Thoracic aorta (tissue), 2 donors: Measurements from ENCODE around the gene PPP2R2D. TPM values are rescaled to one million over a fixed set of nuclear protein-coding genes. Genes with fewer than 3 reads are reported as not detected.

Experiments
- ATAC-seq: fragments of 150-250 bp; one replicate; pipeline ENCODE4 v1.8.0; 2017; ENCODE audit warnings: low read depth; ENCODE audit not compliant: insufficient number of reproducible peaks, low FRiP score
- DNase-seq: peaks from one replicate; pipeline ENCODE4 v3.0.0-alpha.2; 2020; ENCODE audit warnings: low spot score
- H3K27ac ChIP-seq, 2 donors: fragments of 200-600 bp; sonication (generic); 1 replicate in 1 of 2; 2 replicates in 1 of 2; pipeline ENCODE4 v1.5.1; 2016; ENCODE audit warnings: mild to moderate bottlenecking in 2 of 2, moderate library complexity in 2 of 2
- H3K27me3 ChIP-seq: fragments of 200-600 bp; sonication (generic); replicated peaks from 2 replicates; pipeline ENCODE4 v1.6.0; 2016; ENCODE audit warnings: mild to moderate bottlenecking; ENCODE audit not compliant: insufficient read depth
- H3K36me3 ChIP-seq: fragments of 200-600 bp; sonication (generic); one replicate; pipeline ENCODE4 v1.5.1; 2016
- H3K4me1 ChIP-seq, 2 donors: fragments of 200-600 bp; sonication (generic); 1 replicate in 1 of 2; 2 replicates in 1 of 2; pipeline versions ENCODE4 v1.5.1 to v1.6.0; 2016; ENCODE audit warnings: low read depth in 2 of 2, mild to moderate bottlenecking in 1 of 2; ENCODE audit not compliant: control insufficient read depth in 1 of 2
- H3K4me3 ChIP-seq: fragments of 200-600 bp; sonication (generic); 2 replicates; pipeline ENCODE4 v1.5.1; 2016; ENCODE audit warnings: mild to moderate bottlenecking
- H3K9me3 ChIP-seq: fragments of 200-600 bp; sonication (generic); 2 replicates; pipeline ENCODE4 v1.5.1; 2016
- CTCF ChIP-seq: fragments of 200-600 bp; sonication (generic); IDR thresholded peaks from one replicate; pipeline ENCODE4 v1.5.1; 2019; ENCODE audit warnings: antibody characterized with exemption
- total RNA-seq, 2 donors: library from RNA; depleted of rRNA; stranded (reverse); fragments of >200 nt; gene quantifications; one replicate each; pipeline versions ENCODE4 v1.1.0 to v1.2.3, GENCODE V29; 2016

The PPP2R2D gene
- total RNA-seq, 2 donors from 2014 or later, result 23.0 to 34.1 TPM

- DNase-seq, result no peak
- H3K4me1 ChIP-seq, result no peaks in the 10 kb centered on the region
- no peak for ATAC-seq
- no peaks in the 10 kb centered on the region for H3K27me3 ChIP-seq
- no peaks in the 10 kb centered on the region for H3K36me3 ChIP-seq
- no peak for TF ChIP-seq CTCF
- no peak overlapping the region for H3K4me3 ChIP-seq
- H3K27ac ChIP-seq, result no peak overlapping the region
- no peaks in the 10 kb centered on the region for H3K9me3 ChIP-seq
Observed at GRCh38 chr10:131862548-131862947, 38.3 kb upstream of the PPP2R2D start.

GRCh38 chr10:131865223-131865917, 35.4 kb upstream of the PPP2R2D start:
- Histone ChIP-seq H3K9me3 (no peaks in the 10 kb centered on the region), H3K4me3 (no peak overlapping the region), H3K27ac (no peak overlapping the region), H3K36me3 (no peaks in the 10 kb centered on the region), H3K27me3 (no peaks in the 10 kb centered on the region), H3K4me1 (no peaks in the 10 kb centered on the region)
- no peak for TF ChIP-seq CTCF
- ATAC-seq, result no peak
- DNase-seq, result no peak

- Histone ChIP-seq H3K27ac (no peak overlapping the region), H3K27me3 (no peaks in the 10 kb centered on the region), H3K36me3 (no peaks in the 10 kb centered on the region), H3K4me1 (no peaks in the 10 kb centered on the region), H3K9me3 (no peaks in the 10 kb centered on the region), H3K4me3 (no peak overlapping the region)
- ATAC-seq (no peak), DNase-seq (no peak)
- TF ChIP-seq CTCF, result no peak
Observed at GRCh38 chr10:131866673-131867072, 34.1 kb upstream of the PPP2R2D start.

- no peak for ATAC-seq
- H3K27me3 ChIP-seq, result no peaks in the 10 kb centered on the region
- no peaks in the 10 kb centered on the region for H3K4me1 ChIP-seq
- no peak for TF ChIP-seq CTCF
- H3K4me3 ChIP-seq, result no peak overlapping the region
- H3K27ac ChIP-seq, result no peak overlapping the region
- no peaks in the 10 kb centered on the region for H3K9me3 ChIP-seq
- DNase-seq, result no peak
- H3K36me3 ChIP-seq, result no peaks in the 10 kb centered on the region
Observed at GRCh38 chr10:131868436-131868835, 32.4 kb upstream of the PPP2R2D start.

- H3K36me3 ChIP-seq, result no peaks in the 10 kb centered on the region
- no peak overlapping the region for H3K4me3 ChIP-seq
- DNase-seq (no peak), ATAC-seq (no peak)
- no peaks in the 10 kb centered on the region for H3K9me3 ChIP-seq
- no peaks in the 10 kb centered on the region for H3K4me1 ChIP-seq
- TF ChIP-seq CTCF, result no peak
- H3K27ac ChIP-seq, result no peak overlapping the region
- no peaks in the 10 kb centered on the region for H3K27me3 ChIP-seq
Observed at GRCh38 chr10:131869344-131869743, 31.5 kb upstream of the PPP2R2D start.
